Endothelial cell (in vitro differentiated cells): ENCODE data around the gene TMEM182. TPM values are rescaled to one million over a fixed set of nuclear protein-coding genes. Genes with fewer than 3 reads are reported as not detected.

ENCODE experiments used
- DNase-seq: peaks from one replicate; pipeline ENCODE4 v3.0.0; 2021; ENCODE audit warnings: low spot score
- H3K27ac Mint-ChIP-seq: one replicate; pipeline ENCODE4 v1.8.0; 2021; ENCODE audit warnings: mixed read lengths, inconsistent platforms; ENCODE audit not compliant: unreplicated experiment
- H3K27me3 Mint-ChIP-seq: one replicate; pipeline ENCODE4 v1.8.0; 2021; ENCODE audit warnings: mild to moderate bottlenecking, moderate library complexity, mixed read lengths, inconsistent platforms; ENCODE audit not compliant: unreplicated experiment
- H3K36me3 Mint-ChIP-seq: one replicate; pipeline ENCODE4 v1.8.0; 2021; ENCODE audit warnings: mild to moderate bottlenecking, low read depth, mixed read lengths, inconsistent platforms; ENCODE audit not compliant: unreplicated experiment
- H3K4me1 Mint-ChIP-seq: one replicate; pipeline ENCODE4 v1.8.0; 2021; ENCODE audit warnings: mild to moderate bottlenecking, mixed read lengths, inconsistent platforms; ENCODE audit not compliant: unreplicated experiment
- H3K4me3 Mint-ChIP-seq: one replicate; pipeline ENCODE4 v1.8.0; 2021; ENCODE audit warnings: mild to moderate bottlenecking, mixed read lengths, inconsistent platforms; ENCODE audit not compliant: unreplicated experiment
- H3K9me3 Mint-ChIP-seq: one replicate; pipeline ENCODE4 v1.8.0; 2021; ENCODE audit warnings: mixed read lengths, inconsistent platforms; ENCODE audit not compliant: unreplicated experiment
- CTCF ChIP-seq: fragments of 200-600 bp; sonication (generic); IDR thresholded peaks from one replicate; pipeline ENCODE4 v1.5.0; 2021; ENCODE audit warnings: antibody characterized with exemption; ENCODE audit not compliant: unreplicated experiment
- total RNA-seq: library from RNA; stranded (reverse); fragmentation: NEBNext Ultra II Directional; extraction: Animal tissue kit (Norgen Biotek cat#: 25700); gene quantifications from one replicate; pipeline ENCODE4 v1.2.1, GENCODE V29; 2021; ENCODE audit not compliant: unreplicated experiment

TMEM182 gene
- total RNA-seq, 1 donor from 2014 or later, result 6.2 TPM

GRCh38 chr2:102782933-102783332 lies 21.1 kb downstream of the TMEM182 start:
- Mint-ChIP-seq H3K27ac (peak overlapping the region; percentile 62), H3K4me1 (peaks cover 4% of the 10 kb centered on the region), H3K4me3 (no peak overlapping the region), H3K36me3 (peaks cover 4% of the 10 kb centered on the region), H3K9me3 (no peaks in the 10 kb centered on the region), H3K27me3 (peaks cover 5% of the 10 kb centered on the region)
- no peak for DNase-seq
- TF ChIP-seq CTCF, result no peak

- Mint-ChIP-seq H3K4me1 (peaks cover 4% of the 10 kb centered on the region), H3K27ac (peak overlapping the region; percentile 62), H3K36me3 (peaks cover 4% of the 10 kb centered on the region), H3K27me3 (peaks cover 5% of the 10 kb centered on the region), H3K9me3 (no peaks in the 10 kb centered on the region), H3K4me3 (no peak overlapping the region)
- no peak for DNase-seq
- no peak for TF ChIP-seq CTCF
Observed at GRCh38 chr2:102783506-102784183, 21.8 kb downstream of the TMEM182 start.

GRCh38 chr2:102784940-102785339 lies 23.1 kb downstream of the TMEM182 start:
- no peak for DNase-seq
- H3K27ac Mint-ChIP-seq, result no peak overlapping the region
- no peak overlapping the region for H3K4me3 Mint-ChIP-seq
- H3K36me3 Mint-ChIP-seq, result peaks cover 4% of the 10 kb centered on the region
- H3K9me3 Mint-ChIP-seq, result no peaks in the 10 kb centered on the region
- H3K27me3 Mint-ChIP-seq, result peaks cover 7% of the 10 kb centered on the region
- no peak for TF ChIP-seq CTCF
- peaks cover 9% of the 10 kb centered on the region for H3K4me1 Mint-ChIP-seq

- DNase-seq, result no peak
- Mint-ChIP-seq H3K4me3 (no peak overlapping the region), H3K36me3 (no peaks in the 10 kb centered on the region), H3K9me3 (no peaks in the 10 kb centered on the region), H3K4me1 (peaks cover 9% of the 10 kb centered on the region), H3K27me3 (peaks cover 5% of the 10 kb centered on the region), H3K27ac (no peak overlapping the region)
- TF ChIP-seq CTCF, result no peak
Observed at GRCh38 chr2:102788216-102788884, 26.5 kb downstream of the TMEM182 start.

- no peak for DNase-seq
- Mint-ChIP-seq H3K9me3 (no peaks in the 10 kb centered on the region), H3K4me1 (peaks cover 8% of the 10 kb centered on the region), H3K27me3 (peaks cover 5% of the 10 kb centered on the region), H3K27ac (no peak overlapping the region), H3K4me3 (no peak overlapping the region), H3K36me3 (no peaks in the 10 kb centered on the region)
- TF ChIP-seq CTCF, result no peak
Observed at GRCh38 chr2:102788885-102789260, 27.0 kb downstream of the TMEM182 start.
